Stimulated activated CD4-positive, alpha-beta T cell treated with anti-CD3 and anti-CD28 coated beads, TNF-alpha, amount 100 ng/mL, for 4 hours (primary cell): ENCODE results near the gene IDUA.
"Not testable (repeated sequence)": the region's sequence is repeated elsewhere in the genome, so short reads cannot be mapped to it uniquely, and the experiment has no call there.

Source experiments
- DNase-seq, 3 experiments: peaks; one replicate each; pipeline ENCODE4 v3.0.0-alpha.2; 2020; ENCODE audit warnings: low read depth in 3 of 3

Gene IDUA

GRCh38 chr4:967113-968104 is 19.4 kb upstream of the IDUA start:
- no peak for DNase-seq

- DNase-seq, result no peak
Measured at GRCh38 chr4:968221-968620, 18.6 kb upstream of the IDUA start.

- no peak for DNase-seq
Measured at GRCh38 chr4:968621-969394, 18.0 kb upstream of the IDUA start.

GRCh38 chr4:970046-970745 is 16.6 kb upstream of the IDUA start:
- DNase-seq, result no peak

- DNase-seq, result no peak
Measured at GRCh38 chr4:970854-971520, 15.9 kb upstream of the IDUA start.

GRCh38 chr4:971666-972500 is 15.0 kb upstream of the IDUA start:
- no peak for DNase-seq

GRCh38 chr4:972651-973424 is 14.0 kb upstream of the IDUA start:
- peak; percentile 46 to 72 (median 68) for DNase-seq

GRCh38 chr4:973431-974397 is 13.1 kb upstream of the IDUA start, which contains the start of gene DGKQ:
DGKQ (minus strand) TSS chr4:973569; CDS start chr4:973482, 87 bp downstream.
- peak; percentile 84 to 89 (median 84) for DNase-seq

- no peak for DNase-seq
Measured at GRCh38 chr4:974668-975067, 12.2 kb upstream of the IDUA start.

GRCh38 chr4:976016-976415 is 10.8 kb upstream of the IDUA start:
- not testable (repeated sequence) for DNase-seq

GRCh38 chr4:978957-979701 is 7.7 kb upstream of the IDUA start:
- DNase-seq, result no peak

GRCh38 chr4:982291-982690 is 4.6 kb upstream of the IDUA start:
- no peak for DNase-seq

GRCh38 chr4:982814-983213 is 4.0 kb upstream of the IDUA start:
- DNase-seq, result no peak

GRCh38 chr4:984336-985054 is 2.3 kb upstream of the IDUA start:
- no peak for DNase-seq

GRCh38 chr4:985123-985830 is 1.6 kb upstream of the IDUA start:
- peak; percentile 48 to 65 (median 50) for DNase-seq

GRCh38 chr4:986428-986878 is 391 bp upstream of the IDUA start:
- no peak for DNase-seq
